K562 (cell line): ENCODE data around the gene ATP5MG. TPM values are rescaled to one million over a fixed set of nuclear protein-coding genes. Genes with fewer than 3 reads are reported as not detected.

Source experiments
- HMGN3 ChIP-seq: IDR thresholded peaks from 2 replicates; pipeline ENCODE4 v1.6.1; 2011; ENCODE audit warnings: borderline replicate concordance, low read depth, mild to moderate bottlenecking, mixed read lengths, low read length; ENCODE audit not compliant: insufficient read length; ENCODE audit errors: extremely low read depth
- L3MBTL2 ChIP-seq: fragments of 450-650 bp; IDR thresholded peaks from 2 replicates; pipeline ENCODE4 v1.6.1; 2016; ENCODE audit warnings: mild to moderate bottlenecking, moderate library complexity
- MBD2 ChIP-seq: sonication (generic); IDR thresholded peaks from 2 replicates; pipeline ENCODE4 v1.6.1; 2016; ENCODE audit warnings: low read depth, borderline replicate concordance
- PRMT5 ChIP-seq: sonication (generic); formaldehyde crosslinking; IDR thresholded peaks from 2 replicates; pipeline ENCODE4 v1.5.0; 2020; ENCODE audit warnings: missing genetic modification reagents
- RAD21 ChIP-seq, 2 experiments: fragments of 250-450 bp in 1 of 2; fragments of 450-650 bp in 1 of 2; sonication (Bioruptor Pico) in 1 of 2; formaldehyde crosslinking in 1 of 2; IDR thresholded peaks in 1 of 2; conservative IDR thresholded peaks in 1 of 2; 2 replicates each; pipeline versions ENCODE4 v1.4.0 to v1.8.0; 2020 to 2022; ENCODE audit warnings: mild to moderate bottlenecking in 2 of 2, moderate library complexity in 1 of 2
- polyA plus RNA-seq, 8 experiments: library from polyadenylated mRNA; depleted of rRNA in 4 of 8; stranded (reverse) in 5 of 8; unstranded in 3 of 8; fragments of >200 nt; fragmentation: Nextera tagmentation in 2 of 8; fragmentation: Illumina TruSeq in 1 of 8; extraction: Ambion mirVana in 2 of 8; extraction: Trizol in 1 of 8; gene quantifications; 2 replicates each; pipeline versions ENCODE4 v1.2.1 to v1.2.3, GENCODE V29; 2011 to 2014; ENCODE audit warnings: inconsistent platforms in 1 of 8, missing spikeins in 1 of 8
- total RNA-seq, 7 experiments: library from RNA; depleted of rRNA in 6 of 7; stranded (reverse); fragments of >200 nt in 6 of 7; fragmentation: Illumina TruSeq in 2 of 7; extraction: Trizol in 2 of 7; gene quantifications; 2 replicates each; pipeline versions ENCODE4 v1.2.1 to v1.2.3, GENCODE V29; 2011 to 2021; ENCODE audit warnings: low replicate concordance in 1 of 7
- TF ChIP-seq, protein P1 (sequence below): sonication (generic); formaldehyde crosslinking; IDR thresholded peaks from 2 replicates; pipeline ENCODE4 v1.8.1; 2023; ENCODE audit warnings: missing genetic modification reagents, mild to moderate bottlenecking, borderline replicate concordance
- TF ChIP-seq, protein P2 (sequence below): fragments of 250-450 bp; sonication (Bioruptor Pico); IDR thresholded peaks from 2 replicates; pipeline ENCODE4 v1.4.0; 2020; ENCODE audit warnings: mild to moderate bottlenecking, moderate library complexity
- TF ChIP-seq, protein P3 (sequence below), 2 experiments: IDR thresholded peaks; 2 replicates each; pipeline ENCODE4 v1.6.1; 2011; ENCODE audit warnings: borderline replicate concordance in 1 of 2, control low read depth in 1 of 2, low read depth in 1 of 2, low read length in 1 of 2, mild to moderate bottlenecking in 1 of 2, mixed read lengths in 1 of 2, moderate library complexity in 1 of 2; ENCODE audit not compliant: insufficient read depth in 1 of 2, insufficient read length in 1 of 2, poor library complexity in 1 of 2, severe bottlenecking in 1 of 2; ENCODE audit errors: extremely low read depth in 1 of 2

Gene ATP5MG
- total and polyA plus RNA-seq, 9 of the 15 experiments (the other 6 are each of a cell fraction or from before 2014, with no cell fraction given) = 301 to 2,138 (median 434) TPM

DNA sequence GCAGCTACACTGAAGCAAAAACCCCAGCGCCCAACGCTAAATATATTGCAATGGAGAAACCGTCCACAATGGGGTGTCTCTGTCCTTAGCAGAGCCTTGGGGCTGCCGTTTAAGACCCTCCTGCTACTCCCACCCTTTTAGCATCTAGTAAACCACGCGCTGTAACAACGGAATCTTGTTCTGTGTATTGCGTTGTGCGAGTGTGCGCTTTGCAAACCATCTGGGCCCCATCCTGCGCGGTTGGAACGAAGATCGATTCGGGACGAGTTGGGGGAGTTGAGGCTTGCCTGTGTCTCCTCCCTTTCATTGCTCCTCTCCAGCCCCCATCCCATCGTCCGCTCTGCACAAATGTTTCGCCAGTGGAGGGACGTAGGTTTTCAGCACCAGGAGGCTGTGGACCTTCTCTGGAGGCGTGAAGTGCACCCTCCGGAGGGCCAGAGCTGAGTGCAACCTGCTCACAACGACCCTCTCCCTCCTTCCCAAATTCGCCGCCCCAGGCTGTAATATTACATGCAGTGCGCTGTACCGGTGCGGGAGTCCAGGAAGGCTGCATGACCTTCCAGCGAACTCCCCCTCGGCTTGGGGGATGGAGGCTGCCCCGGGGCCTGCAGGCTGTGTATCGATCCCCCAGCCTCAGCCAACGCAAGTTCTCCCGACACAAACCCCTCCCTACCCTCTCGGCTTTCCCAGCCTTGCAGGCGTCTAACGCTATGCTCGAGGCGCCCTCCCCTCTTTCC, 33.3 kb downstream of the ATP5MG start (continued):
- TF ChIP-seq, protein P1, sequence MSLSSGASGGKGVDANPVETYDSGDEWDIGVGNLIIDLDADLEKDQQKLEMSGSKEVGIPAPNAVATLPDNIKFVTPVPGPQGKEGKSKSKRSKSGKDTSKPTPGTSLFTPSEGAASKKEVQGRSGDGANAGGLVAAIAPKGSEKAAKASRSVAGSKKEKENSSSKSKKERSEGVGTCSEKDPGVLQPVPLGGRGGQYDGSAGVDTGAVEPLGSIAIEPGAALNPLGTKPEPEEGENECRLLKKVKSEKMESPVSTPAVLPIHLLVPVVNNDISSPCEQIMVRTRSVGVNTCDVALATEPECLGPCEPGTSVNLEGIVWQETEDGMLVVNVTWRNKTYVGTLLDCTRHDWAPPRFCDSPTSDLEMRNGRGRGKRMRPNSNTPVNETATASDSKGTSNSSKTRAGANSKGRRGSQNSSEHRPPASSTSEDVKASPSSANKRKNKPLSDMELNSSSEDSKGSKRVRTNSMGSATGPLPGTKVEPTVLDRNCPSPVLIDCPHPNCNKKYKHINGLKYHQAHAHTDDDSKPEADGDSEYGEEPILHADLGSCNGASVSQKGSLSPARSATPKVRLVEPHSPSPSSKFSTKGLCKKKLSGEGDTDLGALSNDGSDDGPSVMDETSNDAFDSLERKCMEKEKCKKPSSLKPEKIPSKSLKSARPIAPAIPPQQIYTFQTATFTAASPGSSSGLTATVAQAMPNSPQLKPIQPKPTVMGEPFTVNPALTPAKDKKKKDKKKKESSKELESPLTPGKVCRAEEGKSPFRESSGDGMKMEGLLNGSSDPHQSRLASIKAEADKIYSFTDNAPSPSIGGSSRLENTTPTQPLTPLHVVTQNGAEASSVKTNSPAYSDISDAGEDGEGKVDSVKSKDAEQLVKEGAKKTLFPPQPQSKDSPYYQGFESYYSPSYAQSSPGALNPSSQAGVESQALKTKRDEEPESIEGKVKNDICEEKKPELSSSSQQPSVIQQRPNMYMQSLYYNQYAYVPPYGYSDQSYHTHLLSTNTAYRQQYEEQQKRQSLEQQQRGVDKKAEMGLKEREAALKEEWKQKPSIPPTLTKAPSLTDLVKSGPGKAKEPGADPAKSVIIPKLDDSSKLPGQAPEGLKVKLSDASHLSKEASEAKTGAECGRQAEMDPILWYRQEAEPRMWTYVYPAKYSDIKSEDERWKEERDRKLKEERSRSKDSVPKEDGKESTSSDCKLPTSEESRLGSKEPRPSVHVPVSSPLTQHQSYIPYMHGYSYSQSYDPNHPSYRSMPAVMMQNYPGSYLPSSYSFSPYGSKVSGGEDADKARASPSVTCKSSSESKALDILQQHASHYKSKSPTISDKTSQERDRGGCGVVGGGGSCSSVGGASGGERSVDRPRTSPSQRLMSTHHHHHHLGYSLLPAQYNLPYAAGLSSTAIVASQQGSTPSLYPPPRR (CRISPR knock-in tag) = no peak
- TF ChIP-seq, protein P2, sequence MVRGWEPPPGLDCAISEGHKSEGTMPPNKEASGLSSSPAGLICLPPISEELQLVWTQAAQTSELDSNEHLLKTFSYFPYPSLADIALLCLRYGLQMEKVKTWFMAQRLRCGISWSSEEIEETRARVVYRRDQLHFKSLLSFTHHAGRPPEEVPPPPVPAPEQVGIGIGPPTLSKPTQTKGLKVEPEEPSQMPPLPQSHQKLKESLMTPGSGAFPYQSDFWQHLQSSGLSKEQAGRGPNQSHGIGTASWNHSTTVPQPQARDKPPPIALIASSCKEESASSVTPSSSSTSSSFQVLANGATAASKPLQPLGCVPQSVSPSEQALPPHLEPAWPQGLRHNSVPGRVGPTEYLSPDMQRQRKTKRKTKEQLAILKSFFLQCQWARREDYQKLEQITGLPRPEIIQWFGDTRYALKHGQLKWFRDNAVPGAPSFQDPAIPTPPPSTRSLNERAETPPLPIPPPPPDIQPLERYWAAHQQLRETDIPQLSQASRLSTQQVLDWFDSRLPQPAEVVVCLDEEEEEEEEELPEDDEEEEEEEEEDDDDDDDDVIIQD (CRISPR knock-in tag) = no peak
- TF ChIP-seq, protein P3, sequence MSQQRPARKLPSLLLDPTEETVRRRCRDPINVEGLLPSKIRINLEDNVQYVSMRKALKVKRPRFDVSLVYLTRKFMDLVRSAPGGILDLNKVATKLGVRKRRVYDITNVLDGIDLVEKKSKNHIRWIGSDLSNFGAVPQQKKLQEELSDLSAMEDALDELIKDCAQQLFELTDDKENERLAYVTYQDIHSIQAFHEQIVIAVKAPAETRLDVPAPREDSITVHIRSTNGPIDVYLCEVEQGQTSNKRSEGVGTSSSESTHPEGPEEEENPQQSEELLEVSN (IDR thresholded peaks at IDR 0.05; ENCODE audit: borderline replicate concordance in 1 of 2, extremely low read depth in 1 of 2, insufficient read depth in 1 of 2, insufficient read length in 1 of 2, low read depth in 1 of 2, low read length in 1 of 2, poor library complexity in 1 of 2, severe bottlenecking in 1 of 2) = peak; percentile 3 to 13
- TF ChIP-seq L3MBTL2 (peak; percentile 44; the same call in 1 of the 2 replicates), HMGN3 (no peak), RAD21 (CRISPR knock-in tag; conservative IDR thresholded peaks at IDR 0.05 in 1 of 2, IDR thresholded peaks at IDR 0.05 in 1 of 2) (peak in 1 of 2 experiments; percentile 34; a peak in 2 of 4 replicates), PRMT5 (0 out of 2 replicates have a peak, but pooled peaks have one; percentile 78), MBD2 (0 out of 2 replicates have a peak, but pooled peaks have one; percentile 5)
